ENCODE data around the gene CLDN16. TPM values are rescaled to one million over a fixed set of nuclear protein-coding genes. Genes with fewer than 3 reads are reported as not detected.

CLDN16 gene
- total RNA-seq, 1 experiment from 2014 or later: not detected

GRCh38 chr3:190430906-190431305 lies 42.9 kb downstream of the CLDN16 start:
- in situ Hi-C loops (cut with HindIII; ENCODE audit: low sequenced_read_pairs): no loop called here
- DNase-seq (ENCODE audit: low spot score): no peak

GRCh38 chr3:190432216-190432615 lies 44.3 kb downstream of the CLDN16 start:
- in situ Hi-C loops (cut with HindIII; ENCODE audit: low sequenced_read_pairs): no loop called here
- no peak for DNase-seq (ENCODE audit: low spot score)

DNA sequence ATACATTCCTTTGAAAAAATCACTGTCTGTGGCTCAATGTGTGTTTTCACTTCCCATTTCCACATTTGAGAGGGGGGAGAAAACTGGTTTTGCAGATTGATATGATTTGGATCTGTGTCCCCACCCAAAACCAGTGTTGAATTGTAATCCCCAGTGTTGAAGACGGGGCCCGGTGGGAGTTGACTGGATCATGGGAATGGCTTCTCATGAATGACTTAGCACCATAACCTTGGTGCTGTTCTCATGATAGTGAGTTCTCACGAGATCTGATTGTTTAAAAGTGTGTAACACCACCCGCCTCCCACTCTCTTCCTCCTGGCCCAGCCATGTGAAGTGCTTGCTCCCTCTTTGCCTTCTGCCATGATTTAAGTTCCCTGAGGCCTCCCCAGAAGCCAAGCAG lies 45.7 kb downstream of the CLDN16 start:
- no peak for DNase-seq (ENCODE audit: low spot score)
- in situ Hi-C loops (cut with HindIII; ENCODE audit: low sequenced_read_pairs): no loop called here

- in situ Hi-C loops (cut with HindIII; ENCODE audit: low sequenced_read_pairs): no loop called here
Observed at GRCh38 chr3:190435618-190436017, 47.7 kb downstream of the CLDN16 start.

DNA sequence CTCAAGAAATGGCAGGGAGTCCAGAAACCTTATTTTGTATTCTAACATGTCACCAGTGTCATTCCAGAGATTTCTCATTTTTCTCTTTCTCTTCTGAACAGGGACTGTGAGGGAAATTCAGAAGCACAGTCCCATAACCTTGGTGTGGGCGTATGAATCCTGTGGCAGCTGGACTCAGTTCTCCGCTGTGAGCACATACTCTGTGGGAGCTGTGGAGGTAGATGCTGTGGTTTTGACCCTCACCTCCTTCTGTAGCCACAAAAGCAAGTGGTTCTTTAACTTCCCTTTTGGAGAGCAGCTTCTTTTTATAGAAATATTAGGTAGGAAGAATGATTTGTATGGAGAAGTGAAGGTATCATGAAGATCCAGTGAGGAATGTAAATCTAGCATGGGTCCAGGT lies 48.4 kb downstream of the CLDN16 start:
- in situ Hi-C loops (cut with HindIII; ENCODE audit: low sequenced_read_pairs): no loop called here
- DNase-seq (ENCODE audit: low spot score): no peak

More at GRCh38 chr3:190435618-190436017, 47.7 kb downstream of the CLDN16 start:
- no peak for DNase-seq (ENCODE audit: low spot score)

DNA sequence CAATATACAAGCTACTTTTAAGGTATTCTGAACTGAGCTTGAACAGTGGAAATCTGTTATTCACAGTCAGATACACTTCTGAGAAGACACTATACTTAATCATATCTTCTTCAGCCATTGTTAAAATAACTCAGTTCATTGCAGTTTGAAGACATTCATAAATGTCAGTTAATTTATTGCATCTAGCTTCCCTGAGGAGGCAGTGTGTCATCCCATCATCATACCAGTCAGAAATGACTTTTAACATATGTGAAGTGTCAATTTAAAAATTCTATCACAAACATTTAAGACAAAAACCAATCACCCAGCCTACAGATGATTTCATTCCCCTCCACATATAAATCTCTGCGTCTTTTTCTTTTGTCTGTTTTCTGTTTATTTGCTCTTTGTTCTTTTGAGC lies 54.3 kb downstream of the CLDN16 start:
- in situ Hi-C loops (cut with HindIII; ENCODE audit: low sequenced_read_pairs): no loop called here
- no peak for DNase-seq (ENCODE audit: low spot score)

DNA sequence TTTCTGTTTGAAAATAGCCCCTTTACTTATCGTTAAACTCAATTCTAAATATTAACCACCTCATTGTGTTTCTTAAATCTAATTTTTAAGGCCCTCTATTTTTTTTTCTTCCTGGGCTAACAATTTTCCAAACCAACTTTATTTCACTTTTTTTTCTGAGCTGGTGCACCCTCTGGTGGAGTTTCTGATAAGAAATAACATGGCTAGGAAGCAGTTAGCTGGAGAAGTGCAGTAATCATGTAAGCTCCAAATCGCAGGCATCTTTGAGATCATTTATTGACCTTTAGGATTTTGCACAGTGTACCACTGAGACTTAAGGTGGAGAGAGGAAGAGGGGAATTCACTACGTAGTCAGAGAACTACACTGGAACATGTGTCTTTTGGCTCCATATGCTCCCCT lies 55.3 kb downstream of the CLDN16 start:
- no peak for DNase-seq (ENCODE audit: low spot score)
- in situ Hi-C loops (cut with HindIII; ENCODE audit: low sequenced_read_pairs): no loop called here

GRCh38 chr3:190444006-190444405 lies 56.0 kb downstream of the CLDN16 start:
- in situ Hi-C loops (cut with HindIII; ENCODE audit: low sequenced_read_pairs): no loop called here
- no peak for DNase-seq (ENCODE audit: low spot score)

DNA sequence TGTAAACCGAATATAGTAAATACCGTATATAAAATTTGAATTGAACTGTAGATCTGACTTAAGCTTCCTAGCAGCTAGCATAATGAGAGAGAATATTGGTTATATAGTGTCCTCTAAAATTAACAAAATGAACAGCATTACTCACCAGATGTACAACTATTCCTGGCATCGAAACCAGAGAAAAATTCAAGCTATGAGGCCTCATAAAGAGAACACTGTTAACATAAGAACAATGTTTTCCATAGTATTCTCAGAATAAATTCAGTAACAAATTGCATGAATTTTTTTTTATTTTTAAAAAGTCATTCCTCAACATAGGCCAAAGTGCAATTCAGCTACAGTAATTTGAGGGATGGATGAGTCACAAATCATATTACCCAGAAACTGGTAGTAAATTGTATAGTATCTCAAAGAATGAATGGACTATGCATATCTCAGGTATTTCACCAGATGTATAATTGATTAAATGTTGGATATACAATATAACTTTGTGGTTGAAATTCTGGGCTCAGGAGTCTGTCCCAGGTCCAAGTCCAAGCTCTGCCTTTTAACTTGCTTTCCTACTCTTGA lies 56.7 kb downstream of the CLDN16 start:
- in situ Hi-C loops (cut with HindIII; ENCODE audit: low sequenced_read_pairs): no loop called here

DNA sequence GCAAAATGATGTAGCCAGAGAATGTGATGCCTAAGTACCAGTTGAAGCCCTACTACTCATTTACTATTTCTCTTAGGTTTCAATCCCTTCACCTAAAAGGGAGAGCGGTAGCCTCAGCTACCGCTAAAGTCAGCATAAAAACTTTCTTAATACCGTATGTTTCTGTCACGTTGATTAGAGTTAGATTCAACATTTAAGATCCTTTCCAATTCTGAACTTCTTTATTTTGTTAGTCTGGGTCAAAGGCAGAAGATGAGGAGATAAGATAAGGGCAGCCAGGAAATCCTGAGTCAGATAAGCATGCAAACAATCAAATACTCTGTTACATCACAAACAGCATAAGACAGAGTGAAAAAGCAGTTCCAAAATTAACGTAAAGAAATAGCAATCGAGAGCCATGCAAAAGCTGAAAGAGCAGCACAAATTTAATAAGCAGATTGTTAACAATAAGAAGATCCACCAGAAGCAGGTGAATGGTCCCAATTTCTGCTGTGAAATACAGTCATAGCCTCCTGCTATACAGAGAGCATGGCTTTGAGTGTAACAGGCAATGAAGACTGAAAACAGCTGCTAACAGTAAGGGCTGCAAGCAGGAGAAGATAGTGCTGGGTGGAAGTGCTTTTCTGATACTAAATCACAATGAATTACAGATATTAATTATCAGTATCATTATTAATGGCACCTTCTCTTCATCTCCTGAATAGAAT lies 58.8 kb downstream of the CLDN16 start:
- in situ Hi-C loops (cut with HindIII; ENCODE audit: low sequenced_read_pairs): no loop called here
- DNase-seq (ENCODE audit: low spot score): no peak

More for the DNA sequence above, 56.7 kb downstream of the CLDN16 start:
- no peak for DNase-seq (ENCODE audit: low spot score)

GRCh38 chr3:190448256-190448655 lies 60.3 kb downstream of the CLDN16 start:
- DNase-seq (ENCODE audit: low spot score): no peak
- in situ Hi-C loops (cut with HindIII; ENCODE audit: low sequenced_read_pairs): no loop called here

GRCh38 chr3:190449801-190450200 lies 61.8 kb downstream of the CLDN16 start, which contains the start of gene TMEM207:
Gene TMEM207 (minus strand): TSS chr3:190449901. CDS start chr3:190449809, 92 bp downstream.
- DNase-seq (ENCODE audit: low spot score): no peak
- in situ Hi-C loops (cut with HindIII; ENCODE audit: low sequenced_read_pairs): no loop called here

- in situ Hi-C loops (cut with HindIII; ENCODE audit: low sequenced_read_pairs): no loop called here
- DNase-seq (ENCODE audit: low spot score): no peak
Observed at GRCh38 chr3:190455828-190456227, 67.9 kb downstream of the CLDN16 start.

- DNase-seq (ENCODE audit: low spot score): no peak
- in situ Hi-C loops (cut with HindIII; ENCODE audit: low sequenced_read_pairs): no loop called here
Observed at GRCh38 chr3:190456770-190457169, 68.8 kb downstream of the CLDN16 start.

DNA sequence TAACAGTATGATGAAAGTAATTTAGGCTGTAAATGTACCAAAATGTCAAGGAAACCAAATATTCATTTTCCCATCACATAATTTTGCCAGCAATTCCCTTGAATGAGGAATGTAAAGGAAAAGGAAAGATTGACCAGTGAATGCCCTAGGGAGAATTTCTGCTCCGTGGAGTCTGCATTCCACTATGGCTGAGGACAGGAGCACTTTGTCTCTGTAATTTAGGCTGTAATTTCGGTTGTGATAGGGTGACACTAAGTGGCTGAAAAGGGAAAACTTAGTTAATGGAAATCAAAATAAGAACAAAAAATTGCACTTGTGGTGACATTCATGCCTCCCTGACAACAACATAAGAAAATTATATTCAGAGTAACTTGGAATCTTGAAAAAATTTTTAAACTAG lies 70.1 kb downstream of the CLDN16 start:
- in situ Hi-C loops (cut with HindIII; ENCODE audit: low sequenced_read_pairs): no loop called here
- DNase-seq (ENCODE audit: low spot score): no peak

Other genes with a start within 250 kb of the CLDN16 start
- not detected in 2 replicates for gene CLDN1, start 65.7 kb upstream of the CLDN16 start, total RNA-seq (2014; rRNA removed; shearing (Covaris generic))
- not detected in 2 replicates for gene TMEM207, start 61.7 kb downstream of the CLDN16 start, total RNA-seq (2014; rRNA removed; shearing (Covaris generic))
- gene IL1RAP, start 125.9 kb downstream of the CLDN16 start, total RNA-seq (2014; rRNA removed; shearing (Covaris generic)): not detected in 2 replicates

Measured in G401 (cell line).